ENCODE measurements around the gene PRKAR1A.

PRKAR1A gene

DNA sequence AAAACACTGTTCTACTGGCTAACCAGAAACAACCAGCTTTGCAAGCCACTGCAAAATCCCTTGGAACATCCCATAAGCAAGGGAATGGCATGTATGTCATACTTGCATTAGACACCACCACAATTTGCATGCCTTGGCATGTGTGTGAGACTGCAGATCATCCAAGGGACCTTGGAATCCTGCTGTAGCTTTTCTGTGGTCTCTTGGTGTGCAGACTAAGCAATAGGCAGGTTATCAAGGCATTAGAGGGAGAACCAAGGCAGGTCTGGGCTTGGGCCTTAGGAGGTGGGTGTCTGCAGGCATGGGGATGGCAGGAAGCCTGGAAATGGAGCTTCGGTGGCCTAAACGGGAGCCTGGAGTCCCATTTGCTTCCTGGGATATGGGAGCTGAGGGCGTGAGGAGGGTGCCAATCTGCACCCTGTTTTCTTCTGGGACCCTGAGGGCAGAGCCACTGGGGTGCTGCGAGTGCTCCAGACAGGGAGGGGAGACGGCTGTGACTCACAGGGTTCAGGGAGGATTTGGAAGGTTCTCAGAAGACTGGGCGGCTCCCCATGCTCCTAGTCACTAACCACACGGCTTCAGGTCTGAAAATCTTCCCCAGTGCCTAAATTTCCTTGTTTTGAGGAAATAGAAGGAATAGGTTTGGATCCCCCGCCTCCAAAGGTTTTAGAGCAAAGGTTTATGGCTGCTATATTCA, 52.3 kb downstream of the PRKAR1A start:
- no peaks in the 10 kb centered on the region for H3K4me1 ChIP-seq
- DNase-seq, result no peak
- no peaks in the 10 kb centered on the region for H3K9me3 ChIP-seq
- H3K27ac ChIP-seq, result no peak overlapping the region
- TF ChIP-seq, protein P1, sequence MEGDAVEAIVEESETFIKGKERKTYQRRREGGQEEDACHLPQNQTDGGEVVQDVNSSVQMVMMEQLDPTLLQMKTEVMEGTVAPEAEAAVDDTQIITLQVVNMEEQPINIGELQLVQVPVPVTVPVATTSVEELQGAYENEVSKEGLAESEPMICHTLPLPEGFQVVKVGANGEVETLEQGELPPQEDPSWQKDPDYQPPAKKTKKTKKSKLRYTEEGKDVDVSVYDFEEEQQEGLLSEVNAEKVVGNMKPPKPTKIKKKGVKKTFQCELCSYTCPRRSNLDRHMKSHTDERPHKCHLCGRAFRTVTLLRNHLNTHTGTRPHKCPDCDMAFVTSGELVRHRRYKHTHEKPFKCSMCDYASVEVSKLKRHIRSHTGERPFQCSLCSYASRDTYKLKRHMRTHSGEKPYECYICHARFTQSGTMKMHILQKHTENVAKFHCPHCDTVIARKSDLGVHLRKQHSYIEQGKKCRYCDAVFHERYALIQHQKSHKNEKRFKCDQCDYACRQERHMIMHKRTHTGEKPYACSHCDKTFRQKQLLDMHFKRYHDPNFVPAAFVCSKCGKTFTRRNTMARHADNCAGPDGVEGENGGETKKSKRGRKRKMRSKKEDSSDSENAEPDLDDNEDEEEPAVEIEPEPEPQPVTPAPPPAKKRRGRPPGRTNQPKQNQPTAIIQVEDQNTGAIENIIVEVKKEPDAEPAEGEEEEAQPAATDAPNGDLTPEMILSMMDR (IDR thresholded peaks at IDR 0.05), result no peak
- no peak overlapping the region for H3K4me3 ChIP-seq
- H3K27me3 ChIP-seq, result no peaks in the 10 kb centered on the region
- intact Hi-C loops (cut with DNase I; ENCODE audit: low total_unique reads), result no loop called here
- H3K36me3 ChIP-seq, result no peaks in the 10 kb centered on the region

DNA sequence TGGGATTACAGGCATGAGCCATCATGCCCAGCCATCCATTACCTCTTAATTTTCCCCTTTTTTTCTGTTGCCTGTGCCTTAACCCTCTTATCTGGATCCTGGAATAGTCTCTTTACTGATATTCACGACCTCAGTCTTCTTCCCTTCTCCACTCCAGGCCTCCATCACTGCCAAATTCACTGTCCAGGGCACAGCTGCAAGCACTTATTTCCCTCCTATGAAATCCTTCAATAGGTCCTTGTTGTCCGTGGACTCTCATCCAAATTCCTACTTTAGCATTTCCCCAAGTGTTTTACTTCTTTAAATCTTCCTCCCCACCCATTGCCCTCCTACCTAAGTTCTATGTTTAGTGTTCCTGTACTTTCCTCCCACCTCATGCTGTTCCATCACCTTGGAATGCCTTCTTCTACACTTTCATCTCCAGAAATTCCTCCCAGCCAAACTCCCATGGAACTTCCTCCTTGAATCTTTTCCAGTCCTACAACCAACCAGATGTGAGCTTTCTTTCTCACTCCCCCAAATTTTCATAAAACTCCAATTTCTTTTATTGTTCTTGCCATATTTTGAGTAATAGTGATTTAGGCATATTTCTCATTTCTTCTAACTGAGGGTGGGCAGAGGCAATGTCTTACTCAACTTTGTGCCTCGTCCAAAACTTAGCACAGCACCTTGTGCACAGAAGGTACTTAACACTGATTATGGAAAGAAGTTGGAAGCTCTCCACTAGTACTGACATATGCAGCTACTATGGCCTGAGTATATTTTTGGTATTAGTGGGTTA, 53.6 kb downstream of the PRKAR1A start:
- no peak for DNase-seq
- H3K4me1 ChIP-seq, result no peaks in the 10 kb centered on the region
- H3K9me3 ChIP-seq, result no peaks in the 10 kb centered on the region
- TF ChIP-seq, protein P1 (IDR thresholded peaks at IDR 0.05), result no peak
- no peaks in the 10 kb centered on the region for H3K27me3 ChIP-seq
- intact Hi-C loops (cut with DNase I; ENCODE audit: low total_unique reads), result no loop called here
- no peak overlapping the region for H3K27ac ChIP-seq
- no peak overlapping the region for H3K4me3 ChIP-seq
- no peaks in the 10 kb centered on the region for H3K36me3 ChIP-seq

DNA sequence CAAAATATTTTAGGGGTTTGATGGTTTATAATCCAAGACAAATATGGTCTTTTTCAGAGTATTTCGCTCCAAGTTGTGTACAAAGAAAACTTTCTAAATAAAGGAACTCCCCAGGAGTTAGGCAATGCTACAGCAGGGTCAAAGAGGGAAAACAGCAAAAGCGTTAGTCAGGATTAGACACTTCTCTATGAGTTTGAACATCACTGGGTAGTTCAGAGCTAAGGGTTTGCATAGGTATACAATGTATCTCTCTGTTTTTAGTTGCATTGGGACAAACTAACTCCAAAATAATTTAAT, 54.2 kb downstream of the PRKAR1A start:
- H3K27ac ChIP-seq, result no peak overlapping the region
- H3K27me3 ChIP-seq, result no peaks in the 10 kb centered on the region
- intact Hi-C loops (cut with DNase I; ENCODE audit: low total_unique reads), result no loop called here
- no peaks in the 10 kb centered on the region for H3K36me3 ChIP-seq
- TF ChIP-seq, protein P1 (IDR thresholded peaks at IDR 0.05), result no peak
- H3K9me3 ChIP-seq, result no peaks in the 10 kb centered on the region
- H3K4me1 ChIP-seq, result no peaks in the 10 kb centered on the region
- no peak for DNase-seq
- no peak overlapping the region for H3K4me3 ChIP-seq

DNA sequence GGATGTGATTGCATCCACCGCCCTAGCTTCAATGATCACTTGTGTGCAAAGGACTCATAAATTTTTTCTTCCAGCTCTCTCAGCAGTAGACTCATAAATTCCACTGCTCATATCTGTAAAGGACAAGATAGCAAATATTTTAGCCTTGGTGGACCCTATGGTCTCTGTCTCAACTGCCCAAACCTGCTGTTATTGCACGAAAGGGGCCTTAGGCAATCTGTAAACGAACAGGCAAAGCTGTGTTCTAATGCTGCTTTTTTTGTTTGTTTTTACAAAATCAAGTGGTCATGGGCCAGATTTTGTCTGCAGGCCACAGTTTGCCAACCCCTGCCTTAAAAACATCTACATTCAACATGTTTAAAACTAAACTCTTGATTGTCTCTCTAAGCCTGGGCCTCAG, 54.8 kb downstream of the PRKAR1A start:
- Histone ChIP-seq H3K4me1 (no peaks in the 10 kb centered on the region), H3K4me3 (no peak overlapping the region), H3K27ac (no peak overlapping the region), H3K27me3 (no peaks in the 10 kb centered on the region), H3K36me3 (no peaks in the 10 kb centered on the region), H3K9me3 (no peaks in the 10 kb centered on the region)
- intact Hi-C loops (cut with DNase I; ENCODE audit: low total_unique reads), result no loop called here
- no peak for DNase-seq
- TF ChIP-seq, protein P1 (IDR thresholded peaks at IDR 0.05), result no peak

DNA sequence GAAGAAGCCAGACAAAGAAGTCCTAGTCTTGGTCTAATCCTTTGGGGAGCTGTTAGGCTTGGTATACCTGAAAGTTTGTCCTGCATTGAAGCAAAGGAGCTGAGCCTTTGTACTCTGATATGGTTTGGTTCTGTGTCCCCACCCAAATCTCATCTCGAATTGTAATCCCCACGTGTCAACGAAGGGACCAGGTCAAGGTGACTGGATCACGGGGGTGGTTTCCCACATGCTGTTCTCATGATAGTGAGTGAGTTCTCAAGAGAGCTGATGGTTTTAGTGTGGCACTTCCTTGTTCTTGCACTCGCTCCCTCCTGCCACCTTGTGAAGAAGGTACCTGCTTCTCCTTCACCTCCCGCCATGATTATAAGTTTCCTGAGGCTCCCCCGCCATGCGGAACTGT, 55.4 kb downstream of the PRKAR1A start:
- H3K27ac ChIP-seq, result no peak overlapping the region

More for the DNA sequence above, 55.4 kb downstream of the PRKAR1A start:
- TF ChIP-seq, protein P1 (IDR thresholded peaks at IDR 0.05), result no peak
- Histone ChIP-seq H3K4me1 (no peaks in the 10 kb centered on the region), H3K36me3 (no peaks in the 10 kb centered on the region), H3K27me3 (no peaks in the 10 kb centered on the region), H3K9me3 (no peaks in the 10 kb centered on the region), H3K4me3 (no peak overlapping the region)
- no peak for DNase-seq
- intact Hi-C loops (cut with DNase I; ENCODE audit: low total_unique reads), result no loop called here

Measured in tibial artery (tissue), 4 donors.